Calu3 (cell line): ENCODE data around the gene MRPL11. TPM values are rescaled to one million over a fixed set of nuclear protein-coding genes. Genes with fewer than 3 reads are reported as not detected.

Experiments
- BruUV-seq: library from RNA; stranded (reverse); fragments of 400-500 nt; replicated peaks from 2 replicates; lab custom pipeline; 2021; lab: Mats Ljungman, UMichigan
- CTCF ChIA-PET: fragments of 300-600 bp; sonication (Branson Sonifier 250); formaldehyde crosslinking; loops from one replicate; lab custom pipeline; 2022; ENCODE audit warnings: antibody characterized with exemption; lab: Charles Lee
- DNase-seq: peaks from one replicate; pipeline ENCODE4 v3.0.0; 2022
- H3K27ac Mint-ChIP-seq: one replicate; pipeline ENCODE4 v1.8.0; 2022; ENCODE audit warnings: mixed read lengths; ENCODE audit not compliant: unreplicated experiment
- H3K27me3 Mint-ChIP-seq: one replicate; pipeline ENCODE4 v1.8.0; 2022; ENCODE audit warnings: mixed read lengths; ENCODE audit not compliant: unreplicated experiment
- H3K36me3 Mint-ChIP-seq: one replicate; pipeline ENCODE4 v1.8.0; 2022; ENCODE audit warnings: mild to moderate bottlenecking, moderate library complexity, mixed read lengths; ENCODE audit not compliant: insufficient read depth, unreplicated experiment
- H3K4me1 Mint-ChIP-seq: one replicate; pipeline ENCODE4 v1.8.0; 2022; ENCODE audit warnings: mild to moderate bottlenecking, low read depth, mixed read lengths; ENCODE audit not compliant: unreplicated experiment
- H3K4me3 Mint-ChIP-seq: one replicate; pipeline ENCODE4 v1.8.0; 2022; ENCODE audit warnings: mild to moderate bottlenecking, low read depth, moderate library complexity, mixed read lengths; ENCODE audit not compliant: unreplicated experiment
- H3K9me3 Mint-ChIP-seq: one replicate; pipeline ENCODE4 v1.8.0; 2022; ENCODE audit warnings: low read depth, mixed read lengths; ENCODE audit not compliant: unreplicated experiment
- intact Hi-C: fragments of 100-400 bp; cut with micrococcal nuclease; formaldehyde crosslinking; loops from one replicate; pipeline ENCODE4 v1.10.0; 2022; ENCODE audit not compliant: unreplicated experiment
- total RNA-seq: library from RNA; stranded (reverse); gene quantifications from 2 replicates; pipeline ENCODE4 v1.2.3, GENCODE V29; 2022
- TF ChIP-seq, protein P1 (sequence below): fragments of 200-600 bp; IDR thresholded peaks from one replicate; pipeline ENCODE4 v1.8.0; 2022; ENCODE audit warnings: antibody characterized with exemption; ENCODE audit not compliant: unreplicated experiment

MRPL11 gene
- total RNA-seq, 1 experiment from 2014 or later = 79.6 TPM

DNA sequence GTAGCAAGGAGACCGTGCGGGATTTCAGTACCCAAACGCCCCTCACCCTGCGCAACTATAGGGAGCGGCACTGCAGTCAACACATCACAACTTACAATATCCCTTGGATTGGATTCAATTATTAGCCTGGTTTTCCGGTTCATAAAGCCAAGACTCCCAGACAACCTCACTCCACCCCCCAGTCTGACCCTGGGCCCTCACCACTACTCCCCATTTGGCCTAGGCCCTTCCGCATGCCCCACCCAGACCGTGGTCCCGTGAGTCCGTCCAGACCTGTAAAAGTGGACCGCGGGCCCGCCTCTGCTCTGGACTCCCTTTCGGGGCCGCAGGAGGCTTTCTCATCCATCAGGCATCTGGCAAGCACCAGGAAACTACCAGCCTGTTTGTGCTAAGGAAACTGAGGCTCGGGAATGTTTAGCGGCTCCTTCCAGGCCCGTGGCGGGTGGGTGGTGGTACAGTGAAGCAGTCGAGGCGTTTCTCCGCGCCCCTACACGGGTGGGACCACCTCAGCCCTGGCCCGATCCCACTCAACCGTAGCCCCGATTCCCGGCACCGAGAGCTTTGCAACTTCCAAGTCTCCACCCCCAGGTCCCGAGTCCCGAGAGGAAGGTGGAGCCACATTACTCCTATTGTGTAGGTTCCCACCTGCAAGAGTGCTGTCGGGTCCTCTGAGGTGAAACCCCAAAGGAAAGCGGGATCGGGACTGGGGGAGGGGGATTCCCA, 40.9 kb upstream of the MRPL11 start:
- TF ChIP-seq, protein P1, sequence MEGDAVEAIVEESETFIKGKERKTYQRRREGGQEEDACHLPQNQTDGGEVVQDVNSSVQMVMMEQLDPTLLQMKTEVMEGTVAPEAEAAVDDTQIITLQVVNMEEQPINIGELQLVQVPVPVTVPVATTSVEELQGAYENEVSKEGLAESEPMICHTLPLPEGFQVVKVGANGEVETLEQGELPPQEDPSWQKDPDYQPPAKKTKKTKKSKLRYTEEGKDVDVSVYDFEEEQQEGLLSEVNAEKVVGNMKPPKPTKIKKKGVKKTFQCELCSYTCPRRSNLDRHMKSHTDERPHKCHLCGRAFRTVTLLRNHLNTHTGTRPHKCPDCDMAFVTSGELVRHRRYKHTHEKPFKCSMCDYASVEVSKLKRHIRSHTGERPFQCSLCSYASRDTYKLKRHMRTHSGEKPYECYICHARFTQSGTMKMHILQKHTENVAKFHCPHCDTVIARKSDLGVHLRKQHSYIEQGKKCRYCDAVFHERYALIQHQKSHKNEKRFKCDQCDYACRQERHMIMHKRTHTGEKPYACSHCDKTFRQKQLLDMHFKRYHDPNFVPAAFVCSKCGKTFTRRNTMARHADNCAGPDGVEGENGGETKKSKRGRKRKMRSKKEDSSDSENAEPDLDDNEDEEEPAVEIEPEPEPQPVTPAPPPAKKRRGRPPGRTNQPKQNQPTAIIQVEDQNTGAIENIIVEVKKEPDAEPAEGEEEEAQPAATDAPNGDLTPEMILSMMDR = no peak
- Mint-ChIP-seq H3K36me3 (peaks cover 46% of the 10 kb centered on the region), H3K4me1 (no peaks in the 10 kb centered on the region), H3K4me3 (peak overlapping the region; percentile 93), H3K27ac (peak overlapping the region; percentile 92), H3K9me3 (no peaks in the 10 kb centered on the region), H3K27me3 (no peaks in the 10 kb centered on the region)
- CTCF ChIA-PET = interaction anchor here (0.9 to 2.3 kb wide), 11 partner anchors 9 to 199 kb away, joined by 3 to 10 read pairs (median 4); partner anchors contain the start of genes MRPL11, PELI3, RBM4 and RBM4B
- DNase-seq = peak; percentile 42
- TSS peak; percentile 77 for BruUV-seq
- intact Hi-C loops = no loop called here

DNA sequence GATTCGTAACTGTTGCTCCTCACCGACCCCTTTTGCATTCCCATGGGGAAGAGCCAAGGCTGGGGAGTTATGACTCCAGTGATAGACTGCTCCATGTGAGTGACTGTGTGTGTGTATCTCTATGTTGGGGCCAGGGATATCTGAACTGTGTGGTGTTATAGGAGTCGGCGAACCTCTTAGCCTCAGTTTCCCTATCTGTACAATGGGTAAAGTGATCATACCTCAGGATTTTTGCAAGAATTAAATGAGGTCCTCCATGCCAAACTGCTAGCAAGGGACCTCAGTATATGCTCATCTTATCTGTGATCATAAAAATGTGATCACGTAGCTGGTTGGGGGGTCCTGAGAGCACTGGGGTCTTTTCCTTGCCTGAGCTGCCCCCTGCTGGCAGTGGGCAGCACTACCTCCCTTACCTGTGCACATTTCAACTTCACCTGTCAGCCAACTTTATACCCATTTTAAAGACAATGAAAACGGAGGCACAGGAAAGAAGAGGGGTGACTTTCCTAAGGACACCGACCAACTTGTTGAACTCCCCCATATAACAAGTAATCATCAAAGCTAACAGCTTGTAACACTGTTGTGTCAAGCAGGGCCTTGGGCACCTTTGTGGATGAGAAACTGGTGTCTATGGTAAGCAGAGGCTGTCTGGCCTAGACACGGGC, 40.2 kb upstream of the MRPL11 start:
- Mint-ChIP-seq H3K4me3 (peak overlapping the region; percentile 93), H3K36me3 (peaks cover 46% of the 10 kb centered on the region), H3K27me3 (no peaks in the 10 kb centered on the region), H3K4me1 (no peaks in the 10 kb centered on the region), H3K9me3 (no peaks in the 10 kb centered on the region), H3K27ac (peak overlapping the region; percentile 92)
- TF ChIP-seq, protein P1 = peak; percentile 89
- CTCF ChIA-PET = interaction anchor here (1.1 to 2.3 kb wide), 4 partner anchors 10 to 199 kb away, joined by 4 to 10 read pairs (median 6); partner anchors contain the start of genes MRPL11 and RBM4B
- intact Hi-C loops = no loop called here
- BruUV-seq = no TSS peak
- peak; percentile 36 for DNase-seq

DNA sequence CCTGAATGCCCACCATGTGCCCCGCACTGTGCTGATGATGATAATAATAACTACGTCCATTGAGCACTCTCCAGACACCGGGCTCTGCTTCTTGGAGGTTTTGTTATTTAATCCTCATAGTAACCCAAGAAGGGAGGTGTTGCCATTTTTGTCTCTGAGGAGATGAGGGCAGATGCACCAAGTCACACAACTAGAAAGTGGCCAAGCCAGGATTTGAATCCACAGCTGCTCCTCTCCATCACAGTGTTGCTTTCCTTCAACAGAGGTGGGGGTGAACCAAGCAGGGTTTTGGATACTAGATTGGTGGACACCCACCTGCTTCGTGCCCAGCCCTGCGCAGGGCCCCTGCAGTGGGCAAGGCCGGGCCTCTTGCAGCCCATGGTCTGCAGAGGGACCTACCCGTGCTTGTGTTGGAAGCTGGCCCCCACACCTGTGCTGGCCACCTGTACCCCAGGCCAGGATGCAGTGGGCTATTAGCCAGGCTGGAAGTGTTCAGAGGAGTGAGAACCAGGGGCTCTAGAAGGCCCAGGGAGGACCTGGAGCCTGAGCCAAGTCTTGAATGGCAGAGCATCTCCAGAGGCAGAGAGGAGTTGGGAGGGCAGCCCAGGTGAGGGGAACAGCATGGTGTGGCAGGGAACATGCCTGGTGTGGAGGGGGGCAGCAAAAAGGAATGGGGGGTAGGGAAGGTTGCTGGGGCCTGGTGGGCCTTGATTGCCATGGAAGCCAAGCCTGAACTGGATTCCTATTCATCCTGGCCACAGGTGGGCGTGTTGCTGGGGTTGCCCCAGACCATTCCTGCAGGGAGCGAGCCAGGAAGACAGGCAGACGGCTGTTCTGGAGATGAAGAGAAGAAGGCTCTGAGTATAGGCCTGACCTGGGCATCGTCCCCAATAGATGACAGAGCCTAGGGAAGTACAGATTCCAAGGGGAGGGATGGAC, 38.9 kb upstream of the MRPL11 start:
- Mint-ChIP-seq H3K4me3 (no peak overlapping the region), H3K9me3 (no peaks in the 10 kb centered on the region), H3K36me3 (peaks cover 49% of the 10 kb centered on the region), H3K27me3 (no peaks in the 10 kb centered on the region), H3K27ac (peak overlapping the region; percentile 40), H3K4me1 (no peaks in the 10 kb centered on the region)
- intact Hi-C loops = no loop called here
- CTCF ChIA-PET = interaction anchor here (1.1 to 1.4 kb wide), 2 partner anchors 8 to 39 kb away, joined by 4 to 5 read pairs; partner anchors contain the start of gene MRPL11
- TF ChIP-seq, protein P1 = no peak
- no peak for DNase-seq
- BruUV-seq = no TSS peak

DNA sequence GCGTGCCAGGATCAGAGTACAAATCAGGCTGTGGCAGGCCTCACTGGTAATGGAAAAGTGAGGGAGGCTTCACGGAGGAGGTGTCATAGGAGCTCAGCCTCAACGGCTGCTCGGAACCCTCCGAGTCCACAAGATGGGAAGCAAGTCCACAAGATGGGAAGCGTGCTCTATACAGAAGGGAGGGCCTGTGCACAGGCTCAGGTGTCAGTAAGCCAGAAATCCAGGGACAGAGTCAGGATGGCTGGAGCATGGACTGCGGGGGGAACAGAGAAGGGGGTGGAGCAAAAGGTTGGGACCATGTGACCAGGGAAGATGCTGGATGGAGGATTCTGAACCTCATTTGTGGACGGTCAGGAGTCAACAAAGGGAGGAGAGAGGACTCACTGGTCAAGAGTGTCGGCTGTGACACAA, 38.2 kb upstream of the MRPL11 start:
- intact Hi-C loops = no loop called here
- TF ChIP-seq, protein P1 = no peak
- no peaks in the 10 kb centered on the region for H3K9me3 Mint-ChIP-seq
- H3K27me3 Mint-ChIP-seq = no peaks in the 10 kb centered on the region
- CTCF ChIA-PET = no interaction called here
- no TSS peak for BruUV-seq
- peaks cover 44% of the 10 kb centered on the region for H3K36me3 Mint-ChIP-seq
- no peak for DNase-seq
- H3K4me3 Mint-ChIP-seq = no peak overlapping the region
- H3K4me1 Mint-ChIP-seq = no peaks in the 10 kb centered on the region
- H3K27ac Mint-ChIP-seq = no peak overlapping the region
